ENCODE data around the gene RAI2. TPM values are rescaled to one million over a fixed set of nuclear protein-coding genes. Genes with fewer than 3 reads are reported as not detected.
A peak's percentile ranks its signal among the peaks of the same experiment; 100 is the strongest.

RAI2 gene
- total RNA-seq, 1 donor, result not detected

DNA sequence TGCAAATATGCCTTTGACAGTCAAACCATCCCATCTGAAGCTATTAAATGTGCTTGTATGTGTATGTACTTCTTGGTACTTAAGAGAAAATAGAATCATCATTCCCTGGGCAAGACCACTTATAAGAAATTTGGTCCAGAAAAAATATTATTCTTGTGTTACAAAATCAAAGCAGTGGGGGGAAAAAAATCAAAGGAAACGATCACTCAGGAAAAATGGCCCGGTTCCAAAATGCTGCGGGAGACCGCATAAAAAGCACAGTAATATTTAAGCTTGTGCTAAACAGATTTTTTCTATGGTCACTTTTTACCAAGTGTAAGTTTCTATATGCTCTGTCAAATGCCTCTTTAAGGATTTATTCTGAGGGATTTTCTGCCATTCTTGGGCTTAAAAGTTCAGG lies 36.1 kb downstream of the RAI2 start:
- no peak for DNase-seq (ENCODE audit: low read depth)

DNA sequence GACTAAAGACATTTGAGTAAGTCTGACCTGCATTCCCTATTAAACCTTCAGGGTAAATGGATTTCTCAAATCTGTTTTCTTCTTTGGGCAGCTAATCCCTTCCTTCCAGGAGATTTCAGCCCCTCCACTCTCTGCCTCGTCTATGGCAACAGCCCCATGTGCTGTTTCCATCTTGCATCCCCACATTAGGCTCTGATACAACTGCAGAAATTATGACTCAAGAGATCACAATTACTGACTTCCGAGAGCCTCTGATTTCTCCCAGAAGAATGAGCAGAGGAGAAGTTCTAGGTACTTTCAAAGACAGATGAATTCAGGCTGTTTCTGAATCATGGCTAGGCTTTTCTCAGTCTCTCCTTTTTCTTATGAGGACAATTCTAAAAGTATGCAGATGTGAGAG lies 38.7 kb downstream of the RAI2 start:
- DNase-seq (ENCODE audit: low read depth), result no peak
- H3K4me3 ChIP-seq (ENCODE audit: low read depth, low read length), result no peak overlapping the region
- TF ChIP-seq, protein P1, sequence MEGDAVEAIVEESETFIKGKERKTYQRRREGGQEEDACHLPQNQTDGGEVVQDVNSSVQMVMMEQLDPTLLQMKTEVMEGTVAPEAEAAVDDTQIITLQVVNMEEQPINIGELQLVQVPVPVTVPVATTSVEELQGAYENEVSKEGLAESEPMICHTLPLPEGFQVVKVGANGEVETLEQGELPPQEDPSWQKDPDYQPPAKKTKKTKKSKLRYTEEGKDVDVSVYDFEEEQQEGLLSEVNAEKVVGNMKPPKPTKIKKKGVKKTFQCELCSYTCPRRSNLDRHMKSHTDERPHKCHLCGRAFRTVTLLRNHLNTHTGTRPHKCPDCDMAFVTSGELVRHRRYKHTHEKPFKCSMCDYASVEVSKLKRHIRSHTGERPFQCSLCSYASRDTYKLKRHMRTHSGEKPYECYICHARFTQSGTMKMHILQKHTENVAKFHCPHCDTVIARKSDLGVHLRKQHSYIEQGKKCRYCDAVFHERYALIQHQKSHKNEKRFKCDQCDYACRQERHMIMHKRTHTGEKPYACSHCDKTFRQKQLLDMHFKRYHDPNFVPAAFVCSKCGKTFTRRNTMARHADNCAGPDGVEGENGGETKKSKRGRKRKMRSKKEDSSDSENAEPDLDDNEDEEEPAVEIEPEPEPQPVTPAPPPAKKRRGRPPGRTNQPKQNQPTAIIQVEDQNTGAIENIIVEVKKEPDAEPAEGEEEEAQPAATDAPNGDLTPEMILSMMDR (IDR thresholded peaks at IDR 0.05; ENCODE audit: insufficient read depth, low read depth, low read length), result no peak

More for the DNA sequence above, 36.1 kb downstream of the RAI2 start:
- TF ChIP-seq, protein P1 (IDR thresholded peaks at IDR 0.05; ENCODE audit: insufficient read depth, low read depth, low read length), result no peak
- no peak overlapping the region for H3K4me3 ChIP-seq (ENCODE audit: low read depth, low read length)

DNA sequence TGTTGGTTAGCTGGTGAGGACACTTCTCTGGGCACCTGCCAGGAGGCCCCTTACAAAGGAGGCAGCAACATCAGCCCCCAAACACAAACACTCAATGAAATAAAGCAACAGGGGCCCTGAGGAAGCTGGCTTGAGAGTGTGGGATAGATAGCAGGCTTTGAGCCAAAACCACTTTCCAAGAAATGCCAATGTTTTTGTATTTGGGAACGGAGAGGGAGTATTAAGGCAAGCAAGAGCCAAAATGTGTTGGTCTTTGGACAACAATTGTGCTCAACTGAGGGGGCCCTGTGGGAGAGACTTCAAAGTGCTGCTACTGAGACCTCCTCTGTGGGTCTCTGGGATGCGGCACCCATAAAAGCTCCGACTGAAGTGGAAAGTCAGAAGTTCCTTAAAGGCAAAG lies 41.0 kb downstream of the RAI2 start:
- TF ChIP-seq, protein P1 (IDR thresholded peaks at IDR 0.05; ENCODE audit: insufficient read depth, low read depth, low read length), result no peak
- no peak for DNase-seq (ENCODE audit: low read depth)
- H3K4me3 ChIP-seq (ENCODE audit: low read depth, low read length), result no peak overlapping the region

DNA sequence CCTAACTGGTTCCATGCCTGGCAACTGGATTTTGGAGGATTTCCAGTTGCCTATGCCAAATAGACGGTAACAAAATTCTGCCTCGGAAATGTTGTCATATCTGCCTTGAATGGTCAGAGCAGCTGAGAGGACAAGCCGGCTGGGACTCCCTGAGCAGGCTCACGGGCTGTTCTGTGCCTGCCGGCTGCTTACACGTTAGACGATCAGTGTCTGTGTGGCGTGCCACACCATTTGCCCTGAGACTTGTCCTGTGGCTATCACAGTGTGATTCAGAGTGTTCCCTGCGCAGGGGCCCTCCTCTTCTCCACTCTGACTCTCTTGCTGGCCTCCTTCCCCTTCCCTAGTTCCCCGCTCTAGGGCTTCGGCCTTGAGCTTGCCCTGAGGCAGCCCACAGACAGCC lies 42.4 kb downstream of the RAI2 start:
- H3K4me3 ChIP-seq (ENCODE audit: low read depth, low read length), result no peak overlapping the region
- TF ChIP-seq, protein P1 (IDR thresholded peaks at IDR 0.05; ENCODE audit: insufficient read depth, low read depth, low read length), result no peak
- DNase-seq (ENCODE audit: low read depth), result no peak

DNA sequence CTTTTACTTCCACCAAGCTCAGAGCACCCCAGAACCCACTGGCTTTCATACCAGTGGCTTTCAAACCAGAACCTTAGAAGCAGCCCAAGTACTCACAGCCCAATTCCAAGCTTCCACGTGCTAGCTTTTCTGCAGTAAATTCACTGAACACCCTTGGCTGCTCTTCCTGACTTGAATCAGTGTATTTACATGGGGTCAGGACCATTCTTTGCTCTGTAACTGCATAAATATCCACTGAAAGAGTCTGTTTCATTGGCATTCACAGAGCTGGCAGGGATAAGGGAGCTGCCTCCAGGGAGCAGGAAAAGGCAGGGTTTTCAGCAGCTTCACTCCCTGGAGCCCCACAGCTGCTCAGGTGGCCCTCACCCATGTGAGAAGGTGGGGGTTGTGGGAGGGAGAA lies 43.8 kb downstream of the RAI2 start:
- TF ChIP-seq, protein P1 (IDR thresholded peaks at IDR 0.05; ENCODE audit: insufficient read depth, low read depth, low read length), result no peak
- DNase-seq (ENCODE audit: low read depth), result no peak
- no peak overlapping the region for H3K4me3 ChIP-seq (ENCODE audit: low read depth, low read length)

- DNase-seq (ENCODE audit: low read depth), result peak; percentile 6
- TF ChIP-seq, protein P1 (IDR thresholded peaks at IDR 0.05; ENCODE audit: insufficient read depth, low read depth, low read length), result no peak
Observed at GRCh38 chrX:17814557-17814956, 46.5 kb downstream of the RAI2 start.

DNA sequence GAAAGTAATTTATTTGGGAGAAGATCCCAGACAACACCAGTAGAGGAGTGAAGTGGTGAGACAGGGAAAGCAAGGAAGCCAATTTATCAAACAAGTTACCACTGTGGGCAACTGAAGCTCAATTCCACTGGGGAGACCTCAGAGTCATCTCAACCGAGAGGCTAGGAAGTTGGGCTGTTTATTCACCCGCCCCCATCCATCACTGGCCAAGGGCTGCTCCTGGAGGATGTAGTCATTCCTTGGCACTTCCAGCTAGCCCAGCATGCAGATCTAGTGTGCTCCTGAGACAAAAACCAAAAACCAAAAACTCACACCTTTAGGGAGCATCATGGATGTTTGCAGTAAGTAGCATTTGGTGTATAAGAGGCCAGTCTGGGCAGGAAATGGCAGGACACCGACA lies 47.0 kb downstream of the RAI2 start:
- H3K4me3 ChIP-seq (ENCODE audit: low read depth, low read length), result no peak overlapping the region
- TF ChIP-seq, protein P1 (IDR thresholded peaks at IDR 0.05; ENCODE audit: insufficient read depth, low read depth, low read length), result no peak
- DNase-seq (ENCODE audit: low read depth), result no peak

More at GRCh38 chrX:17814557-17814956, 46.5 kb downstream of the RAI2 start:
- no peak overlapping the region for H3K4me3 ChIP-seq (ENCODE audit: low read depth, low read length)

Measured in fibroblast of villous mesenchyme (primary cell).